Osteocyte (in vitro differentiated cells): ENCODE results near the gene SMS. TPM values are rescaled to one million over a fixed set of nuclear protein-coding genes. Genes with fewer than 3 reads are reported as not detected.

ENCODE experiments used
- DNase-seq: peaks from one replicate; pipeline ENCODE4 v3.0.0; 2021; ENCODE audit warnings: mixed read lengths; ENCODE audit not compliant: unreplicated experiment; ENCODE audit errors: extremely low spot score
- H3K27ac Mint-ChIP-seq: one replicate; pipeline ENCODE4 v1.8.0; 2021; ENCODE audit warnings: mild to moderate bottlenecking, mixed read lengths; ENCODE audit not compliant: unreplicated experiment
- H3K27me3 Mint-ChIP-seq: one replicate; pipeline ENCODE4 v1.8.0; 2021; ENCODE audit warnings: mixed read lengths; ENCODE audit not compliant: unreplicated experiment
- H3K36me3 Mint-ChIP-seq: one replicate; pipeline ENCODE4 v1.8.0; 2021; ENCODE audit warnings: mixed read lengths; ENCODE audit not compliant: unreplicated experiment
- H3K4me1 Mint-ChIP-seq: one replicate; pipeline ENCODE4 v1.8.0; 2021; ENCODE audit warnings: mixed read lengths; ENCODE audit not compliant: unreplicated experiment
- H3K4me3 Mint-ChIP-seq: one replicate; pipeline ENCODE4 v1.8.0; 2021; ENCODE audit warnings: mild to moderate bottlenecking, moderate library complexity, mixed read lengths; ENCODE audit not compliant: unreplicated experiment
- H3K9me3 Mint-ChIP-seq: one replicate; pipeline ENCODE4 v1.8.0; 2021; ENCODE audit warnings: mixed read lengths; ENCODE audit not compliant: unreplicated experiment
- CTCF ChIP-seq: fragments of 200-600 bp; sonication (generic); IDR thresholded peaks from 2 replicates; pipeline ENCODE4 v1.5.0; 2021; ENCODE audit warnings: antibody characterized with exemption, mild to moderate bottlenecking, moderate library complexity
- total RNA-seq: library from RNA; stranded (reverse); gene quantifications from 2 replicates; pipeline ENCODE4 v1.2.1, GENCODE V29; 2021

SMS gene
- total RNA-seq, 1 donor from 2014 or later = 91.4 TPM

- H3K4me3 Mint-ChIP-seq = no peak overlapping the region
These were observed 22.8 kb downstream of the SMS start for GRCh38 chrX:21963269-21963668.

GRCh38 chrX:21963731-21964405 is 23.4 kb downstream of the SMS start:
- Mint-ChIP-seq H3K9me3 (no peaks in the 10 kb centered on the region), H3K4me1 (peaks cover 52% of the 10 kb centered on the region), H3K36me3 (peaks cover under 1% of the 10 kb centered on the region), H3K27me3 (no peaks in the 10 kb centered on the region), H3K27ac (peak overlapping the region; percentile 57), H3K4me3 (no peak overlapping the region)
- DNase-seq = no peak
- TF ChIP-seq CTCF = no peak

More at GRCh38 chrX:21963269-21963668, 22.8 kb downstream of the SMS start:
- no peak for DNase-seq
- Mint-ChIP-seq H3K36me3 (no peaks in the 10 kb centered on the region), H3K9me3 (no peaks in the 10 kb centered on the region), H3K4me1 (peaks cover 52% of the 10 kb centered on the region), H3K27me3 (no peaks in the 10 kb centered on the region), H3K27ac (peak overlapping the region; percentile 57)
- no peak for TF ChIP-seq CTCF

- H3K27me3 Mint-ChIP-seq = no peaks in the 10 kb centered on the region
- no peak overlapping the region for H3K4me3 Mint-ChIP-seq
- no peak for DNase-seq
- peaks cover 29% of the 10 kb centered on the region for H3K4me1 Mint-ChIP-seq
- no peak overlapping the region for H3K27ac Mint-ChIP-seq
- no peak for TF ChIP-seq CTCF
- peaks cover 13% of the 10 kb centered on the region for H3K36me3 Mint-ChIP-seq
- no peaks in the 10 kb centered on the region for H3K9me3 Mint-ChIP-seq
These were observed 26.4 kb downstream of the SMS start for GRCh38 chrX:21966866-21967265.

- peaks cover 21% of the 10 kb centered on the region for H3K36me3 Mint-ChIP-seq
- H3K27ac Mint-ChIP-seq = no peak overlapping the region
- H3K4me1 Mint-ChIP-seq = peaks cover 29% of the 10 kb centered on the region
- TF ChIP-seq CTCF = no peak
- H3K4me3 Mint-ChIP-seq = no peak overlapping the region
- no peak for DNase-seq
- no peaks in the 10 kb centered on the region for H3K9me3 Mint-ChIP-seq
- H3K27me3 Mint-ChIP-seq = no peaks in the 10 kb centered on the region
These were observed 27.8 kb downstream of the SMS start for GRCh38 chrX:21968333-21968732.

GRCh38 chrX:21970326-21970725 is 29.8 kb downstream of the SMS start:
- Mint-ChIP-seq H3K27me3 (no peaks in the 10 kb centered on the region), H3K27ac (no peak overlapping the region), H3K9me3 (no peaks in the 10 kb centered on the region), H3K4me3 (no peak overlapping the region), H3K4me1 (peaks cover 27% of the 10 kb centered on the region), H3K36me3 (peaks cover 21% of the 10 kb centered on the region)
- no peak for TF ChIP-seq CTCF
- no peak for DNase-seq
